ENCODE data around the gene RNF157. TPM values are rescaled to one million over a fixed set of nuclear protein-coding genes. Genes with fewer than 3 reads are reported as not detected.
"Not testable (repeated sequence)": the region's sequence is repeated elsewhere in the genome, so short reads cannot be mapped to it uniquely, and the experiment has no call there.

The RNF157 gene
- total RNA-seq, 3 donors from 2014 or later = 3.1 to 7.8 (median 4.3) TPM

- Histone ChIP-seq H3K4me1 (no peaks in the 10 kb centered on the region), H3K27me3 (no peaks in the 10 kb centered on the region), H3K27ac (no peak overlapping the region), H3K4me3 (no peak overlapping the region), H3K36me3 (no peaks in the 10 kb centered on the region), H3K9me3 (no peaks in the 10 kb centered on the region)
- intact Hi-C loops (cut with DNase I; ENCODE audit: low total_unique reads) = no loop called here
- no peak for TF ChIP-seq POLR2A (IDR thresholded peaks at IDR 0.05)
- no peak for TF ChIP-seq CTCF (IDR thresholded peaks at IDR 0.05)
- no peak for TF ChIP-seq POLR2AphosphoS5 (IDR thresholded peaks at IDR 0.05)
- no peak for DNase-seq (ENCODE audit: low spot score in 2 of 2)
Measured at GRCh38 chr17:76219670-76220383, 20.5 kb downstream of the RNF157 start.

- DNase-seq (ENCODE audit: low spot score in 2 of 2) = no peak
- intact Hi-C loops (cut with DNase I; ENCODE audit: low total_unique reads) = no loop called here
- Histone ChIP-seq H3K36me3 (no peaks in the 10 kb centered on the region), H3K27ac (no peak overlapping the region), H3K9me3 (no peaks in the 10 kb centered on the region), H3K4me1 (no peaks in the 10 kb centered on the region), H3K27me3 (no peaks in the 10 kb centered on the region), H3K4me3 (no peak overlapping the region)
- TF ChIP-seq CTCF (IDR thresholded peaks at IDR 0.05) = no peak
- no peak for TF ChIP-seq POLR2AphosphoS5 (IDR thresholded peaks at IDR 0.05)
- no peak for TF ChIP-seq POLR2A (IDR thresholded peaks at IDR 0.05)
Measured at GRCh38 chr17:76217081-76217480, 23.2 kb downstream of the RNF157 start.

- no peaks in the 10 kb centered on the region for H3K27me3 ChIP-seq
- intact Hi-C loops (cut with DNase I; ENCODE audit: low total_unique reads) = no loop called here
- H3K4me1 ChIP-seq = no peaks in the 10 kb centered on the region
- H3K9me3 ChIP-seq = no peaks in the 10 kb centered on the region
- no peaks in the 10 kb centered on the region for H3K36me3 ChIP-seq
- TF ChIP-seq POLR2A (IDR thresholded peaks at IDR 0.05) (no peak), POLR2AphosphoS5 (IDR thresholded peaks at IDR 0.05) (no peak), CTCF (IDR thresholded peaks at IDR 0.05) (no peak)
- no peak for DNase-seq (ENCODE audit: low spot score in 2 of 2)
- H3K27ac ChIP-seq = no peak overlapping the region
- no peak overlapping the region for H3K4me3 ChIP-seq
Measured at GRCh38 chr17:76213491-76213890, 26.8 kb downstream of the RNF157 start.

GRCh38 chr17:76208120-76208519 is 32.2 kb downstream of the RNF157 start:
- no peak for TF ChIP-seq CTCF (IDR thresholded peaks at IDR 0.05)
- no peak for TF ChIP-seq POLR2AphosphoS5 (IDR thresholded peaks at IDR 0.05)
- TF ChIP-seq POLR2A (IDR thresholded peaks at IDR 0.05) = no peak

GRCh38 chr17:76207275-76208059 is 32.8 kb downstream of the RNF157 start:
- intact Hi-C loops (cut with DNase I; ENCODE audit: low total_unique reads) = no loop called here
- no peak for TF ChIP-seq POLR2AphosphoS5 (IDR thresholded peaks at IDR 0.05)
- no peaks in the 10 kb centered on the region for H3K36me3 ChIP-seq
- DNase-seq (ENCODE audit: low spot score in 2 of 2) = no peak
- no peak overlapping the region for H3K27ac ChIP-seq
- H3K9me3 ChIP-seq = no peaks in the 10 kb centered on the region
- no peaks in the 10 kb centered on the region for H3K4me1 ChIP-seq
- no peaks in the 10 kb centered on the region for H3K27me3 ChIP-seq
- H3K4me3 ChIP-seq = no peak overlapping the region

More at GRCh38 chr17:76208120-76208519, 32.2 kb downstream of the RNF157 start:
- Histone ChIP-seq H3K4me3 (no peak overlapping the region), H3K9me3 (no peaks in the 10 kb centered on the region), H3K27me3 (no peaks in the 10 kb centered on the region), H3K36me3 (no peaks in the 10 kb centered on the region), H3K4me1 (no peaks in the 10 kb centered on the region), H3K27ac (no peak overlapping the region)
- DNase-seq (ENCODE audit: low spot score in 2 of 2) = no peak
- intact Hi-C loops (cut with DNase I; ENCODE audit: low total_unique reads) = no loop called here

GRCh38 chr17:76205542-76206144 is 34.6 kb downstream of the RNF157 start:
- H3K4me3 ChIP-seq; H3K4me1 ChIP-seq; H3K9me3 ChIP-seq; H3K27ac ChIP-seq; H3K36me3 ChIP-seq; intact Hi-C loops (cut with DNase I; ENCODE audit: low total_unique reads); H3K27me3 ChIP-seq; DNase-seq (ENCODE audit: low spot score in 2 of 2): not testable (repeated sequence)
